Measurements from ENCODE around the gene CDH10. TPM values are rescaled to one million over a fixed set of nuclear protein-coding genes. Genes with fewer than 3 reads are reported as not detected.

The CDH10 gene
- total RNA-seq, 1 donor from 2014 or later, result 11.0 TPM

GRCh38 chr5:24598956-24599355, 45.8 kb downstream of the CDH10 start:
- Mint-ChIP-seq H3K27me3 (no peaks in the 10 kb centered on the region), H3K27ac (no peak overlapping the region), H3K4me1 (ENCODE audit: low read depth) (peaks cover 8% of the 10 kb centered on the region), H3K4me3 (ENCODE audit: low read depth) (no peak overlapping the region), H3K9me3 (ENCODE audit: low read depth) (no peaks in the 10 kb centered on the region), H3K36me3 (ENCODE audit: insufficient read depth) (no peaks in the 10 kb centered on the region)
- no peak for DNase-seq (ENCODE audit: low spot score, unreplicated experiment)
- TF ChIP-seq CTCF (IDR thresholded peaks at IDR 0.05; ENCODE audit: unreplicated experiment), result no peak

- no peak for TF ChIP-seq CTCF (IDR thresholded peaks at IDR 0.05; ENCODE audit: unreplicated experiment)
- Mint-ChIP-seq H3K27ac (no peak overlapping the region), H3K27me3 (no peaks in the 10 kb centered on the region), H3K36me3 (ENCODE audit: insufficient read depth) (no peaks in the 10 kb centered on the region), H3K4me3 (ENCODE audit: low read depth) (no peak overlapping the region), H3K9me3 (ENCODE audit: low read depth) (no peaks in the 10 kb centered on the region), H3K4me1 (ENCODE audit: low read depth) (peaks cover 8% of the 10 kb centered on the region)
- no peak for DNase-seq (ENCODE audit: low spot score, unreplicated experiment)
Observed at GRCh38 chr5:24595329-24595728, 49.4 kb downstream of the CDH10 start.

GRCh38 chr5:24591426-24591825, 53.4 kb downstream of the CDH10 start:
- Mint-ChIP-seq H3K27ac (no peak overlapping the region), H3K9me3 (ENCODE audit: low read depth) (no peaks in the 10 kb centered on the region), H3K36me3 (ENCODE audit: insufficient read depth) (no peaks in the 10 kb centered on the region), H3K4me3 (ENCODE audit: low read depth) (no peak overlapping the region), H3K4me1 (ENCODE audit: low read depth) (no peaks in the 10 kb centered on the region), H3K27me3 (no peaks in the 10 kb centered on the region)
- no peak for DNase-seq (ENCODE audit: low spot score, unreplicated experiment)
- TF ChIP-seq CTCF (IDR thresholded peaks at IDR 0.05; ENCODE audit: unreplicated experiment), result no peak

GRCh38 chr5:24589566-24589965, 55.2 kb downstream of the CDH10 start:
- no peak for TF ChIP-seq CTCF (IDR thresholded peaks at IDR 0.05; ENCODE audit: unreplicated experiment)
- no peaks in the 10 kb centered on the region for H3K27me3 Mint-ChIP-seq
- no peaks in the 10 kb centered on the region for H3K9me3 Mint-ChIP-seq (ENCODE audit: low read depth)
- peaks cover 2% of the 10 kb centered on the region for H3K36me3 Mint-ChIP-seq (ENCODE audit: insufficient read depth)
- no peaks in the 10 kb centered on the region for H3K4me1 Mint-ChIP-seq (ENCODE audit: low read depth)
- H3K4me3 Mint-ChIP-seq (ENCODE audit: low read depth), result no peak overlapping the region
- H3K27ac Mint-ChIP-seq, result no peak overlapping the region
- DNase-seq (ENCODE audit: low spot score, unreplicated experiment), result no peak

- Mint-ChIP-seq H3K4me3 (ENCODE audit: low read depth) (no peak overlapping the region), H3K27ac (no peak overlapping the region)
Observed at GRCh38 chr5:24585751-24586150, 59.0 kb downstream of the CDH10 start.

More at GRCh38 chr5:24585751-24586150, 59.0 kb downstream of the CDH10 start:
- no peak for TF ChIP-seq CTCF (IDR thresholded peaks at IDR 0.05; ENCODE audit: unreplicated experiment)
- no peaks in the 10 kb centered on the region for H3K4me1 Mint-ChIP-seq (ENCODE audit: low read depth)
- H3K9me3 Mint-ChIP-seq (ENCODE audit: low read depth), result no peaks in the 10 kb centered on the region
- H3K36me3 Mint-ChIP-seq (ENCODE audit: insufficient read depth), result peaks cover 2% of the 10 kb centered on the region
- DNase-seq (ENCODE audit: low spot score, unreplicated experiment), result no peak
- no peaks in the 10 kb centered on the region for H3K27me3 Mint-ChIP-seq

All from progenitor cell of endocrine pancreas (in vitro differentiated cells).